IMR-90 (cell line): Measurements from ENCODE around the gene SGMS1. TPM values are rescaled to one million over a fixed set of nuclear protein-coding genes. Genes with fewer than 3 reads are reported as not detected.

ENCODE experiments used
- ATAC-seq: fragments of 200-7000 bp; cut with Tn5 transposase; 2 replicates; pipeline ENCODE4 v1.9.1; 2020; ENCODE audit warnings: low read depth, mild to moderate bottlenecking, moderate library complexity
- BruUV-seq: library from RNA; stranded (reverse); fragments of 400-500 nt; replicated peaks from 2 replicates; lab custom pipeline; 2021; lab: Mats Ljungman, UMichigan
- CTCF ChIA-PET: fragments of 300-600 bp; formaldehyde crosslinking; extraction: SDS; loops from one replicate; lab custom pipeline; 2021; ENCODE audit warnings: antibody characterized with exemption; lab: Yijun Ruan, JAX
- POLR2A ChIA-PET: fragments of 300-600 bp; sonication (Branson Sonifier 250); formaldehyde crosslinking; loops from one replicate; lab custom pipeline; 2022; ENCODE audit warnings: antibody characterized with exemption; ENCODE audit not compliant: unreplicated experiment; lab: Charles Lee
- DNase-seq: peaks from one replicate; pipeline ENCODE4 v3.0.0; 2013
- H2AFZ ChIP-seq: replicated peaks from 2 replicates; pipeline ENCODE3; 2013; ENCODE audit warnings: low read length, mild to moderate bottlenecking; ENCODE audit not compliant: poor library complexity
- H2AK5ac ChIP-seq: 2 replicates; pipeline ENCODE4 v1.6.1; 2013; ENCODE audit warnings: low read depth, low read length, inconsistent platforms
- H2AK9ac ChIP-seq: replicated peaks from 2 replicates; pipeline ENCODE3; 2013; ENCODE audit warnings: mild to moderate bottlenecking, low read depth, low read length, moderate library complexity; ENCODE audit not compliant: poor library complexity
- H2BK120ac ChIP-seq: 2 replicates; pipeline ENCODE4 v1.6.1; 2013; ENCODE audit warnings: low read depth, low read length, inconsistent platforms
- H2BK15ac ChIP-seq: 3 replicates; pipeline ENCODE4 v1.6.1; 2013; ENCODE audit warnings: low read depth, low read length, inconsistent platforms
- H2BK20ac ChIP-seq: 2 replicates; pipeline ENCODE4 v1.6.1; 2013; ENCODE audit warnings: low read depth, mild to moderate bottlenecking, inconsistent platforms, low read length, moderate library complexity
- H2BK5ac ChIP-seq: 2 replicates; pipeline ENCODE4 v1.6.1; 2013; ENCODE audit warnings: mild to moderate bottlenecking, low read depth, low read length, inconsistent platforms; ENCODE audit not compliant: poor library complexity, severe bottlenecking
- H3K14ac ChIP-seq: replicated peaks from 2 replicates; pipeline ENCODE4 v1.6.1; 2013; ENCODE audit warnings: low read depth, low read length, inconsistent platforms
- H3K18ac ChIP-seq: 2 replicates; pipeline ENCODE4 v1.6.1; 2013; ENCODE audit warnings: low read depth, low read length, control low read depth
- H3K23ac ChIP-seq: 2 replicates; pipeline ENCODE4 v1.6.1; 2013; ENCODE audit warnings: low read depth, low read length, inconsistent platforms
- H3K27ac ChIP-seq: 2 replicates; pipeline ENCODE4 v1.5.1; 2013; ENCODE audit warnings: mild to moderate bottlenecking, control low read depth, low read length; ENCODE audit not compliant: insufficient read depth
- H3K27me3 ChIP-seq: 2 replicates; pipeline ENCODE4 v1.6.1; 2013; ENCODE audit warnings: low read length; ENCODE audit not compliant: control insufficient read depth, insufficient read depth
- H3K36me3 ChIP-seq: 2 replicates; pipeline ENCODE4 v1.6.1; 2013; ENCODE audit warnings: low read length, mixed read lengths; ENCODE audit not compliant: control insufficient read depth, insufficient read depth
- H3K4ac ChIP-seq: 2 replicates; pipeline ENCODE4 v1.6.1; 2013; ENCODE audit warnings: low read depth, low read length, inconsistent platforms
- H3K4me1 ChIP-seq: 2 replicates; pipeline ENCODE4 v1.6.1; 2013; ENCODE audit warnings: low read length, mixed read lengths; ENCODE audit not compliant: control insufficient read depth, insufficient read depth
- H3K4me2 ChIP-seq: 2 replicates; pipeline ENCODE4 v1.6.1; 2013; ENCODE audit warnings: low read depth, mild to moderate bottlenecking, control low read depth, low read length, moderate library complexity
- H3K4me3 ChIP-seq: 2 replicates; pipeline ENCODE4 v1.5.1; 2013; ENCODE audit warnings: low read depth, mild to moderate bottlenecking, control low read depth, low read length, moderate library complexity; ENCODE audit not compliant: insufficient read depth
- H3K56ac ChIP-seq: 2 replicates; pipeline ENCODE4 v1.6.1; 2013; ENCODE audit warnings: low read length, inconsistent platforms; ENCODE audit not compliant: insufficient read depth; ENCODE audit errors: extremely low read depth
- H3K79me1 ChIP-seq, 2 experiments: 2 replicates each; pipeline ENCODE4 v1.6.1; 2013; ENCODE audit warnings: low read length in 2 of 2, inconsistent platforms in 1 of 2, low read depth in 1 of 2
- H3K9ac ChIP-seq: 2 replicates; pipeline ENCODE4 v1.6.1; 2013; ENCODE audit warnings: low read depth, low read length, control low read depth
- H3K9me1 ChIP-seq: 2 replicates; pipeline ENCODE4 v1.6.1; 2013; ENCODE audit warnings: low read length, inconsistent platforms; ENCODE audit not compliant: insufficient read depth
- H3K9me3 ChIP-seq: 2 replicates; pipeline ENCODE4 v1.6.1; 2013; ENCODE audit warnings: low read length; ENCODE audit not compliant: control insufficient read depth, insufficient read depth
- H4K20me1 ChIP-seq: 2 replicates; pipeline ENCODE4 v1.6.1; 2013; ENCODE audit warnings: low read length, inconsistent platforms; ENCODE audit not compliant: insufficient read depth
- H4K5ac ChIP-seq: 2 replicates; pipeline ENCODE4 v1.6.1; 2013; ENCODE audit warnings: mild to moderate bottlenecking, low read depth, low read length, control low read depth
- H4K8ac ChIP-seq, 2 experiments: 2 replicates each; pipeline ENCODE4 v1.6.1; 2013; ENCODE audit warnings: low read depth in 2 of 2, low read length in 2 of 2, control low read depth in 1 of 2, inconsistent platforms in 1 of 2
- H4K91ac ChIP-seq: 2 replicates; pipeline ENCODE4 v1.6.1; 2013; ENCODE audit warnings: low read depth, low read length, inconsistent platforms; ENCODE audit not compliant: insufficient read depth
- CHD1 ChIP-seq: IDR thresholded peaks from 2 replicates; pipeline ENCODE4 v1.6.1; 2012; ENCODE audit warnings: low read depth, low read length, improper control_type of control experiment
- MAZ ChIP-seq: IDR thresholded peaks from 2 replicates; pipeline ENCODE4 v1.6.1; 2012; ENCODE audit warnings: low read depth, mild to moderate bottlenecking, low read length, improper control_type of control experiment, moderate library complexity, borderline replicate concordance
- RAD21 ChIP-seq: IDR thresholded peaks from 2 replicates; pipeline ENCODE4 v1.6.1; 2012; ENCODE audit warnings: low read length, improper control_type of control experiment
- RCOR1 ChIP-seq: IDR thresholded peaks from 2 replicates; pipeline ENCODE4 v1.6.1; 2012; ENCODE audit warnings: mild to moderate bottlenecking, low read length, improper control_type of control experiment; ENCODE audit not compliant: insufficient replicate concordance
- RFX5 ChIP-seq: IDR thresholded peaks from 2 replicates; pipeline ENCODE4 v1.8.0; 2012; ENCODE audit warnings: low read depth, mild to moderate bottlenecking, low read length, moderate library complexity
- WGBS, 2 experiments: methylation state at CpG; one replicate each; pipeline versions ENCODE4 v1.1.5 to v1.1.7; 2013; ENCODE audit warnings: missing lambda C conversion rate in 2 of 2; ENCODE audit not compliant: insufficient read length in 1 of 2; ENCODE audit errors: extremely low coverage in 2 of 2; 5-methylcytosine and 5-hydroxymethylcytosine counted together
- dilution Hi-C: fragments of 300-500 bp; cut with HindIII; formaldehyde crosslinking; loops from one replicate; pipeline ENCODE4 v1.14.3; 2018; ENCODE audit warnings: low sequenced_read_pairs; ENCODE audit not compliant: unreplicated experiment
- in situ Hi-C: fragments of 300-500 bp; cut with MboI; formaldehyde crosslinking; loops from 3 replicates; pipeline ENCODE4 v1.14.3; 2019; ENCODE audit warnings: low sequenced_read_pairs, inconsistent platforms, mixed read lengths
- intact Hi-C: fragments of 100-400 bp; cut with micrococcal nuclease; formaldehyde crosslinking; loops from 2 replicates; pipeline ENCODE4 v1.10.0; 2022
- polyA plus RNA-seq, 3 experiments: library from polyadenylated mRNA; depleted of rRNA; stranded (reverse); fragments of >200 nt; gene quantifications; 2 replicates each; pipeline ENCODE4 v1.2.3, GENCODE V29; 2012; ENCODE audit warnings: low replicate concordance in 1 of 3
- total RNA-seq: library from RNA; depleted of rRNA; stranded (reverse); fragments of >200 nt; gene quantifications from 2 replicates; pipeline ENCODE4 v1.2.3, GENCODE V29; 2012
- TF ChIP-seq, protein P1 (sequence below): conservative IDR thresholded peaks from 2 replicates; pipeline ENCODE4 v1.5.1; 2012; ENCODE audit warnings: mild to moderate bottlenecking, low read depth, low read length, improper control_type of control experiment
- TF ChIP-seq, protein P2 (sequence below): fragments of 150-350 bp; IDR thresholded peaks from 2 replicates; pipeline ENCODE4 v1.6.1; 2017; ENCODE audit warnings: mild to moderate bottlenecking, antibody characterized with exemption, low read length, low read depth

Gene SGMS1
- total and polyA plus RNA-seq, 2 of the 4 experiments (the other 2 are of a cell fraction) = 9.8 to 30.8 TPM

DNA sequence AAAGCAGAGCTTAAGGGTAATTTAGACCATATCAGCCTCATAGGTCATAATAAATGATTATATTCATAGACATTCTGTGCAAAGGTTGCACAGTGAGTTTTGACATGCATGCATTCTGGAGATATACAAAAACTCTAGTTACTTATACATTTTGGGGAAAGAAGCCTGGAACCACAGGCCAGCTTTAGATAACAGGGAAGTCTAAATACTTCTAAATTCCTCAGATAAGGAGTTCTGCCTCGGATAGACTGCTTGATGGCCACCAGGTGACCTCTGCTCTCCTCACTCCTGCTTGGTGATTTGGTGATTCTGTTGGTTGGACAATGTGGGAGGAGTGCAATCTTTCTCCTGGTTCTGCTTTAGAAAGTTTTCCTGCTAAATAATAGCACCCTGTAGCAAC lies 77.9 kb downstream of the SGMS1 start:
- Histone ChIP-seq H3K36me3 (no peaks in the 10 kb centered on the region), H2BK15ac (no peak overlapping the region), H3K9me1 (peaks cover 4% of the 10 kb centered on the region; the same call in 1 of the 2 replicates), H2AK9ac (no peak overlapping the region), H2BK20ac (no peak overlapping the region), H3K9ac (no peak overlapping the region), H3K4ac (no peak overlapping the region), H4K8ac (no peak overlapping the region), H4K91ac (no peak overlapping the region), H4K5ac (no peak overlapping the region), H3K4me2 (no peak overlapping the region), H3K27me3 (no peaks in the 10 kb centered on the region), H3K18ac (no peak overlapping the region), H3K79me1 (peaks cover 12 to 32% of the 10 kb centered on the region in 2 experiments), H3K27ac (no peak overlapping the region), H2AK5ac (no peak overlapping the region), H2BK5ac (no peak overlapping the region), H3K9me3 (no peaks in the 10 kb centered on the region), H3K14ac (no peak overlapping the region), H2BK120ac (no peak overlapping the region), H3K4me3 (no peak overlapping the region), H3K4me1 (peaks cover 4% of the 10 kb centered on the region), H3K56ac (no peak overlapping the region), H3K23ac (no peak overlapping the region), H2AFZ (no peak overlapping the region), H4K20me1 (no peaks in the 10 kb centered on the region; the same call in 1 of the 2 replicates)
- in situ Hi-C loops = no loop called here
- DNase-seq (no peak), ATAC-seq (no peak)
- no TSS peak for BruUV-seq
- TF ChIP-seq RAD21 (no peak), CHD1 (no peak), RCOR1 (no peak), RFX5 (no peak), MAZ (no peak)
- TF ChIP-seq, protein P1, sequence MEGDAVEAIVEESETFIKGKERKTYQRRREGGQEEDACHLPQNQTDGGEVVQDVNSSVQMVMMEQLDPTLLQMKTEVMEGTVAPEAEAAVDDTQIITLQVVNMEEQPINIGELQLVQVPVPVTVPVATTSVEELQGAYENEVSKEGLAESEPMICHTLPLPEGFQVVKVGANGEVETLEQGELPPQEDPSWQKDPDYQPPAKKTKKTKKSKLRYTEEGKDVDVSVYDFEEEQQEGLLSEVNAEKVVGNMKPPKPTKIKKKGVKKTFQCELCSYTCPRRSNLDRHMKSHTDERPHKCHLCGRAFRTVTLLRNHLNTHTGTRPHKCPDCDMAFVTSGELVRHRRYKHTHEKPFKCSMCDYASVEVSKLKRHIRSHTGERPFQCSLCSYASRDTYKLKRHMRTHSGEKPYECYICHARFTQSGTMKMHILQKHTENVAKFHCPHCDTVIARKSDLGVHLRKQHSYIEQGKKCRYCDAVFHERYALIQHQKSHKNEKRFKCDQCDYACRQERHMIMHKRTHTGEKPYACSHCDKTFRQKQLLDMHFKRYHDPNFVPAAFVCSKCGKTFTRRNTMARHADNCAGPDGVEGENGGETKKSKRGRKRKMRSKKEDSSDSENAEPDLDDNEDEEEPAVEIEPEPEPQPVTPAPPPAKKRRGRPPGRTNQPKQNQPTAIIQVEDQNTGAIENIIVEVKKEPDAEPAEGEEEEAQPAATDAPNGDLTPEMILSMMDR = no peak
- TF ChIP-seq, protein P2, sequence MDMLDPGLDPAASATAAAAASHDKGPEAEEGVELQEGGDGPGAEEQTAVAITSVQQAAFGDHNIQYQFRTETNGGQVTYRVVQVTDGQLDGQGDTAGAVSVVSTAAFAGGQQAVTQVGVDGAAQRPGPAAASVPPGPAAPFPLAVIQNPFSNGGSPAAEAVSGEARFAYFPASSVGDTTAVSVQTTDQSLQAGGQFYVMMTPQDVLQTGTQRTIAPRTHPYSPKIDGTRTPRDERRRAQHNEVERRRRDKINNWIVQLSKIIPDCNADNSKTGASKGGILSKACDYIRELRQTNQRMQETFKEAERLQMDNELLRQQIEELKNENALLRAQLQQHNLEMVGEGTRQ = no peak
- WGBS, 2 experiments = no CpG with 5 or more reads among the region's 1 CpG
- CTCF ChIA-PET = no interaction called here
- intact Hi-C loops = no loop called here
- POLR2A ChIA-PET = no interaction called here
- dilution Hi-C loops = no loop called here
